GM23338 (cell line): ENCODE data around the gene MAPK14.

Experiments
- POLR2AphosphoS5 ChIP-seq: IDR thresholded peaks from 2 replicates; pipeline ENCODE4 v1.6.1; 2016; ENCODE audit warnings: antibody characterized with exemption, low read depth
- TF ChIP-seq, protein P1 (sequence below), 2 experiments: fragments of 200-600 bp in 1 of 2; sonication (generic) in 1 of 2; conservative IDR thresholded peaks; 2 replicates each; pipeline versions ENCODE4 v1.5.1 to v1.6.1; 2016 to 2017; ENCODE audit warnings: antibody characterized with exemption in 2 of 2, low read depth in 2 of 2, mild to moderate bottlenecking in 2 of 2, moderate library complexity in 1 of 2
- TF ChIP-seq, protein P2 (sequence below): IDR thresholded peaks from one replicate; pipeline ENCODE4 v1.6.1; 2018; ENCODE audit warnings: antibody characterized with exemption; ENCODE audit not compliant: unreplicated experiment

DNA sequence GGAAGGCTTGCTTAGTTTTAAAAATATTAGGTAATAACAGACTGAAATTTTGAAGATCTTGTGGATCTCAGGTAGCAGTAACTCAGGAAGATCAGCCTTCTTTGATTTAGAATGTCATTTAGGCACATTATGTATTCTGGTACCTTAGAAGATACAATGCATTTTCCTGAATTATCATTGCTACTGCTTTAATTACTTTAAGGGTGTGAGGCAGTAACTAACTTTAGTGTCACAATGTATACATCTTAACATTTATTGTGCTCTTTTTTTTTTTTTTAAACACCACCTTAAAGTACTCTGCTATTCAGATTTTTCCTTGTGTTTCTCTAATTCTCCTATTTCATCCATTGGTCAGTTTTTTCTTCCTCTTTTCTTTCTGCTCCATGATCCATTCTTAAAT, 13.3 kb downstream of the MAPK14 start:
- TF ChIP-seq, protein P1, sequence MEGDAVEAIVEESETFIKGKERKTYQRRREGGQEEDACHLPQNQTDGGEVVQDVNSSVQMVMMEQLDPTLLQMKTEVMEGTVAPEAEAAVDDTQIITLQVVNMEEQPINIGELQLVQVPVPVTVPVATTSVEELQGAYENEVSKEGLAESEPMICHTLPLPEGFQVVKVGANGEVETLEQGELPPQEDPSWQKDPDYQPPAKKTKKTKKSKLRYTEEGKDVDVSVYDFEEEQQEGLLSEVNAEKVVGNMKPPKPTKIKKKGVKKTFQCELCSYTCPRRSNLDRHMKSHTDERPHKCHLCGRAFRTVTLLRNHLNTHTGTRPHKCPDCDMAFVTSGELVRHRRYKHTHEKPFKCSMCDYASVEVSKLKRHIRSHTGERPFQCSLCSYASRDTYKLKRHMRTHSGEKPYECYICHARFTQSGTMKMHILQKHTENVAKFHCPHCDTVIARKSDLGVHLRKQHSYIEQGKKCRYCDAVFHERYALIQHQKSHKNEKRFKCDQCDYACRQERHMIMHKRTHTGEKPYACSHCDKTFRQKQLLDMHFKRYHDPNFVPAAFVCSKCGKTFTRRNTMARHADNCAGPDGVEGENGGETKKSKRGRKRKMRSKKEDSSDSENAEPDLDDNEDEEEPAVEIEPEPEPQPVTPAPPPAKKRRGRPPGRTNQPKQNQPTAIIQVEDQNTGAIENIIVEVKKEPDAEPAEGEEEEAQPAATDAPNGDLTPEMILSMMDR (conservative IDR thresholded peaks at IDR 0.05; ENCODE audit: low read depth in 2 of 2) = no peak
- no peak for TF ChIP-seq POLR2AphosphoS5
- TF ChIP-seq, protein P2, sequence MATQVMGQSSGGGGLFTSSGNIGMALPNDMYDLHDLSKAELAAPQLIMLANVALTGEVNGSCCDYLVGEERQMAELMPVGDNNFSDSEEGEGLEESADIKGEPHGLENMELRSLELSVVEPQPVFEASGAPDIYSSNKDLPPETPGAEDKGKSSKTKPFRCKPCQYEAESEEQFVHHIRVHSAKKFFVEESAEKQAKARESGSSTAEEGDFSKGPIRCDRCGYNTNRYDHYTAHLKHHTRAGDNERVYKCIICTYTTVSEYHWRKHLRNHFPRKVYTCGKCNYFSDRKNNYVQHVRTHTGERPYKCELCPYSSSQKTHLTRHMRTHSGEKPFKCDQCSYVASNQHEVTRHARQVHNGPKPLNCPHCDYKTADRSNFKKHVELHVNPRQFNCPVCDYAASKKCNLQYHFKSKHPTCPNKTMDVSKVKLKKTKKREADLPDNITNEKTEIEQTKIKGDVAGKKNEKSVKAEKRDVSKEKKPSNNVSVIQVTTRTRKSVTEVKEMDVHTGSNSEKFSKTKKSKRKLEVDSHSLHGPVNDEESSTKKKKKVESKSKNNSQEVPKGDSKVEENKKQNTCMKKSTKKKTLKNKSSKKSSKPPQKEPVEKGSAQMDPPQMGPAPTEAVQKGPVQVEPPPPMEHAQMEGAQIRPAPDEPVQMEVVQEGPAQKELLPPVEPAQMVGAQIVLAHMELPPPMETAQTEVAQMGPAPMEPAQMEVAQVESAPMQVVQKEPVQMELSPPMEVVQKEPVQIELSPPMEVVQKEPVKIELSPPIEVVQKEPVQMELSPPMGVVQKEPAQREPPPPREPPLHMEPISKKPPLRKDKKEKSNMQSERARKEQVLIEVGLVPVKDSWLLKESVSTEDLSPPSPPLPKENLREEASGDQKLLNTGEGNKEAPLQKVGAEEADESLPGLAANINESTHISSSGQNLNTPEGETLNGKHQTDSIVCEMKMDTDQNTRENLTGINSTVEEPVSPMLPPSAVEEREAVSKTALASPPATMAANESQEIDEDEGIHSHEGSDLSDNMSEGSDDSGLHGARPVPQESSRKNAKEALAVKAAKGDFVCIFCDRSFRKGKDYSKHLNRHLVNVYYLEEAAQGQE = no peak
